GM12873 (cell line): ENCODE measurements around the gene FAM120C.

Experiments used
- CTCF ChIP-seq: IDR thresholded peaks from 2 replicates; pipeline ENCODE4 v1.5.1; 2012; ENCODE audit warnings: low read depth, mild to moderate bottlenecking, moderate library complexity, low read length, control low read depth; ENCODE audit not compliant: insufficient read depth; ENCODE audit errors: missing control alignments

Gene FAM120C

GRCh38 chrX:54177306-54177705, 5.7 kb downstream of the FAM120C start:
- no peak for TF ChIP-seq CTCF

GRCh38 chrX:54173791-54174190, 9.3 kb downstream of the FAM120C start:
- no peak for TF ChIP-seq CTCF

- no peak for TF ChIP-seq CTCF
These were observed 10.6 kb downstream of the FAM120C start for GRCh38 chrX:54172455-54172854.

- TF ChIP-seq CTCF, result no peak
These were observed 11.4 kb downstream of the FAM120C start for GRCh38 chrX:54171527-54172250.

GRCh38 chrX:54171091-54171490, 12.0 kb downstream of the FAM120C start:
- no peak for TF ChIP-seq CTCF

- no peak for TF ChIP-seq CTCF
These were observed 16.1 kb downstream of the FAM120C start for GRCh38 chrX:54166915-54167314.

- TF ChIP-seq CTCF, result no peak
These were observed 25.5 kb downstream of the FAM120C start for GRCh38 chrX:54157561-54157960.
